NB4 (cell line): Measurements from ENCODE around the gene SFMBT2.

Source experiments
- DNase-seq: peaks from one replicate; pipeline ENCODE4 v3.0.0; 2010; ENCODE audit warnings: low read depth
- H3K4me3 ChIP-seq: one replicate; pipeline ENCODE4 v1.5.1; 2011; ENCODE audit warnings: mild to moderate bottlenecking, low read depth, low read length, moderate library complexity
- CTCF ChIP-seq: IDR thresholded peaks from one replicate; pipeline ENCODE4 v1.5.1; 2012; ENCODE audit warnings: low read depth, low read length
- MAX ChIP-seq: IDR thresholded peaks from 2 replicates; pipeline ENCODE4 v1.6.1; 2011; ENCODE audit warnings: low read depth, low read length
- MYC ChIP-seq: IDR thresholded peaks from 2 replicates; pipeline ENCODE4 v1.6.1; 2011; ENCODE audit warnings: low read depth, low read length
- POLR2A ChIP-seq: IDR thresholded peaks from 2 replicates; pipeline ENCODE4 v1.6.1; 2011; ENCODE audit warnings: mild to moderate bottlenecking; ENCODE audit not compliant: insufficient read length; ENCODE audit errors: extremely low read depth

Gene SFMBT2

GRCh38 chr10:7275761-7276440 is 134.9 kb downstream of the SFMBT2 start:
- TF ChIP-seq MYC (no peak), MAX (no peak), POLR2A (no peak), CTCF (no peak)
- H3K4me3 ChIP-seq, result no peak overlapping the region
- no peak for DNase-seq

- DNase-seq, result no peak
- TF ChIP-seq CTCF (no peak), POLR2A (no peak), MAX (no peak), MYC (no peak)
- H3K4me3 ChIP-seq, result no peak overlapping the region
These were observed 136.5 kb downstream of the SFMBT2 start for GRCh38 chr10:7274293-7274692.

- DNase-seq, result no peak
- TF ChIP-seq POLR2A (no peak), CTCF (no peak), MAX (no peak), MYC (no peak)
- H3K4me3 ChIP-seq, result no peak overlapping the region
These were observed 138.8 kb downstream of the SFMBT2 start for GRCh38 chr10:7272008-7272407.

- TF ChIP-seq MYC, result no peak
- no peak for DNase-seq
- no peak overlapping the region for H3K4me3 ChIP-seq
These were observed 140.8 kb downstream of the SFMBT2 start for GRCh38 chr10:7269988-7270387.

GRCh38 chr10:7267142-7267541 is 143.7 kb downstream of the SFMBT2 start:
- DNase-seq, result no peak
- TF ChIP-seq MAX, result no peak
- TF ChIP-seq CTCF, result no peak
- TF ChIP-seq MYC, result no peak
- TF ChIP-seq POLR2A, result no peak

GRCh38 chr10:7265396-7266123 is 145.3 kb downstream of the SFMBT2 start:
- TF ChIP-seq POLR2A (no peak), MAX (no peak), CTCF (no peak), MYC (no peak)
- no peak overlapping the region for H3K4me3 ChIP-seq
- DNase-seq, result no peak

More at GRCh38 chr10:7267142-7267541, 143.7 kb downstream of the SFMBT2 start:
- no peak overlapping the region for H3K4me3 ChIP-seq
